H1 (cell line): Measurements from ENCODE around the gene CORIN. TPM values are rescaled to one million over a fixed set of nuclear protein-coding genes. Genes with fewer than 3 reads are reported as not detected.

Experiments used
- CTCF ChIA-PET: fragments of 300-600 bp; sonication (Branson Sonifier 250); formaldehyde crosslinking; loops from one replicate; lab custom pipeline; 2021; ENCODE audit not compliant: partially characterized antibody; lab: Charles Lee
- POLR2A ChIA-PET: fragments of 300-600 bp; sonication (Branson Sonifier 250); formaldehyde crosslinking; loops from one replicate; lab custom pipeline; 2021; ENCODE audit warnings: inconsistent platforms; ENCODE audit not compliant: partially characterized antibody; lab: Charles Lee
- DNase-seq, 2 experiments: peaks; one replicate each; pipeline versions ENCODE4 v3.0.0 to v3.0.0-alpha.2; 2010 to 2022; ENCODE audit warnings: low spot score in 2 of 2, low read depth in 1 of 2, mixed read lengths in 1 of 2
- FAIRE-seq: peaks from 2 replicates; lab custom pipeline; 2011; peaks lifted over from hg19 to GRCh38; lab: Jason Lieb, UNC
- H2AFZ ChIP-seq: 2 replicates; pipeline ENCODE4 v1.8.1; 2012; ENCODE audit warnings: low read length, inconsistent platforms
- H2AK5ac ChIP-seq: 2 replicates; pipeline ENCODE4 v1.6.1; 2013; ENCODE audit warnings: low read depth, low read length
- H2BK120ac ChIP-seq: replicated peaks from 2 replicates; pipeline ENCODE3; 2013; ENCODE audit warnings: low read depth, low read length, inconsistent platforms
- H2BK12ac ChIP-seq: 2 replicates; pipeline ENCODE4 v1.6.1; 2013; ENCODE audit warnings: low read depth, low read length
- H2BK15ac ChIP-seq: 2 replicates; pipeline ENCODE4 v1.6.1; 2013; ENCODE audit warnings: low read length
- H2BK20ac ChIP-seq: 2 replicates; pipeline ENCODE4 v1.6.1; 2013; ENCODE audit warnings: low read length
- H2BK5ac ChIP-seq: 2 replicates; pipeline ENCODE4 v1.6.1; 2013; ENCODE audit warnings: low read depth, low read length
- H3K14ac ChIP-seq: 2 replicates; pipeline ENCODE4 v1.6.1; 2013; ENCODE audit warnings: inconsistent platforms; ENCODE audit not compliant: insufficient read length
- H3K18ac ChIP-seq: 2 replicates; pipeline ENCODE4 v1.6.1; 2013; ENCODE audit warnings: low read length; ENCODE audit errors: extremely low read depth
- H3K23ac ChIP-seq: 2 replicates; pipeline ENCODE4 v1.6.1; 2013; ENCODE audit warnings: inconsistent platforms; ENCODE audit not compliant: insufficient read length
- H3K23me2 ChIP-seq: 2 replicates; pipeline ENCODE4 v1.6.1; 2013; ENCODE audit warnings: low read depth, low read length
- H3K27ac ChIP-seq: 2 replicates; pipeline ENCODE4 v1.6.1; 2011; ENCODE audit warnings: low read depth, low read length, inconsistent platforms
- H3K27me3 ChIP-seq, 4 experiments: replicated peaks in 1 of 4; 1 replicate in 1 of 4; 2 replicates in 3 of 4; pipeline versions ENCODE4 v1.6.1 to v1.8.1; 2011 to 2013; ENCODE audit warnings: low read length in 3 of 4, mild to moderate bottlenecking in 3 of 4, inconsistent platforms in 2 of 4, mixed read lengths in 2 of 4, moderate library complexity in 1 of 4; ENCODE audit not compliant: control insufficient read depth in 3 of 4, insufficient read depth in 3 of 4; ENCODE audit errors: extremely low read depth in 1 of 4
- H3K36me3 ChIP-seq, 4 experiments: 2 replicates each; pipeline versions ENCODE4 v1.6.1 to v1.8.1; 2011 to 2013; ENCODE audit warnings: mild to moderate bottlenecking in 4 of 4, low read length in 3 of 4, moderate library complexity in 2 of 4, control low read depth in 1 of 4, inconsistent platforms in 1 of 4; ENCODE audit not compliant: insufficient read depth in 4 of 4, control insufficient read depth in 2 of 4
- H3K4ac ChIP-seq: replicated peaks from 2 replicates; pipeline ENCODE3; 2013; ENCODE audit warnings: low read length, low read depth, mixed read lengths, inconsistent platforms; ENCODE audit not compliant: insufficient read length
- H3K4me1 ChIP-seq, 4 experiments: replicated peaks in 1 of 4; 1 replicate in 1 of 4; 2 replicates in 3 of 4; pipeline versions ENCODE4 v1.6.1 to v1.8.1; 2011 to 2013; ENCODE audit warnings: low read length in 3 of 4, inconsistent platforms in 2 of 4, mixed read lengths in 1 of 4; ENCODE audit not compliant: insufficient read depth in 4 of 4, control insufficient read depth in 3 of 4
- H3K4me2 ChIP-seq, 2 experiments: 2 replicates each; pipeline versions ENCODE4 v1.6.1 to v1.8.1; 2011 to 2013; ENCODE audit warnings: low read depth in 2 of 2, low read length in 2 of 2, control low read depth in 1 of 2, inconsistent platforms in 1 of 2, mild to moderate bottlenecking in 1 of 2; ENCODE audit not compliant: insufficient read depth in 1 of 2
- H3K4me3 ChIP-seq, 4 experiments: fragments of 200-600, 300-600 bp in 1 of 4; sonication (generic), shearing (Covaris generic), sonication (Bioruptor Twin) in 1 of 4; 2 replicates each; pipeline versions ENCODE4 v1.5.1 to v1.8.1; 2011 to 2016; ENCODE audit warnings: low read length in 4 of 4, low read depth in 3 of 4, control low read depth in 2 of 4, inconsistent platforms in 2 of 4, mild to moderate bottlenecking in 2 of 4, mixed read lengths in 1 of 4, moderate library complexity in 1 of 4; ENCODE audit not compliant: insufficient read depth in 2 of 4; ENCODE audit errors: extremely low read depth in 1 of 4
- H3K56ac ChIP-seq: replicated peaks from 2 replicates; pipeline ENCODE3; 2013; ENCODE audit warnings: low read depth, mild to moderate bottlenecking, mixed read lengths, low read length, inconsistent platforms; ENCODE audit not compliant: insufficient read length
- H3K79me1 ChIP-seq: 2 replicates; pipeline ENCODE4 v1.6.1; 2013; ENCODE audit warnings: low read depth, low read length, control low read depth
- H3K79me2 ChIP-seq, 2 experiments: 2 replicates each; pipeline versions ENCODE4 v1.6.1 to v1.8.1; 2012 to 2013; ENCODE audit warnings: low read length in 2 of 2, mild to moderate bottlenecking in 2 of 2, inconsistent platforms in 1 of 2; ENCODE audit not compliant: insufficient read depth in 2 of 2, control insufficient read depth in 1 of 2
- H3K9ac ChIP-seq, 4 experiments: replicated peaks in 1 of 4; 1 replicate in 1 of 4; 2 replicates in 3 of 4; pipeline versions ENCODE4 v1.6.1 to v1.8.1; 2011 to 2013; ENCODE audit warnings: low read depth in 3 of 4, low read length in 3 of 4, control low read depth in 2 of 4, mild to moderate bottlenecking in 2 of 4, moderate library complexity in 2 of 4, inconsistent platforms in 1 of 4; ENCODE audit errors: extremely low read depth in 1 of 4
- H3K9me3 ChIP-seq, 2 experiments: 2 replicates each; pipeline versions ENCODE4 v1.6.1 to v1.8.1; 2012 to 2013; ENCODE audit warnings: mild to moderate bottlenecking in 2 of 2, moderate library complexity in 2 of 2, control low read depth in 1 of 2, inconsistent platforms in 1 of 2, low read depth in 1 of 2, low read length in 1 of 2, mixed read lengths in 1 of 2; ENCODE audit not compliant: insufficient read depth in 2 of 2
- H4K20me1 ChIP-seq, 2 experiments: replicated peaks in 1 of 2; 2 replicates each; pipeline versions ENCODE3 to v1.8.1; 2011 to 2013; ENCODE audit warnings: inconsistent platforms in 2 of 2, low read length in 2 of 2, mild to moderate bottlenecking in 1 of 2; ENCODE audit not compliant: insufficient read depth in 2 of 2, control insufficient read depth in 1 of 2
- H4K5ac ChIP-seq: 2 replicates; pipeline ENCODE4 v1.6.1; 2013; ENCODE audit warnings: low read length, low read depth, mixed read lengths, inconsistent platforms; ENCODE audit not compliant: insufficient read length
- H4K8ac ChIP-seq: 2 replicates; pipeline ENCODE4 v1.8.0; 2013; ENCODE audit warnings: mild to moderate bottlenecking, moderate library complexity, low read length, inconsistent platforms; ENCODE audit not compliant: insufficient read depth; ENCODE audit errors: extremely low read depth
- H4K91ac ChIP-seq: replicated peaks from 2 replicates; pipeline ENCODE3; 2013; ENCODE audit warnings: low read length, mixed read lengths, inconsistent platforms; ENCODE audit not compliant: insufficient read length
- E2F6 ChIP-seq: IDR thresholded peaks from 2 replicates; pipeline ENCODE4 v1.6.1; 2012; ENCODE audit warnings: inconsistent platforms
- GABPA ChIP-seq: IDR thresholded peaks from 2 replicates; pipeline ENCODE4 v1.6.1; 2011; ENCODE audit warnings: mild to moderate bottlenecking, low read length, moderate library complexity, borderline replicate concordance; ENCODE audit not compliant: insufficient read depth
- HDAC2 ChIP-seq, 2 experiments: fragments of 300-600 bp in 1 of 2; sonication (generic) in 1 of 2; IDR thresholded peaks; 2 replicates each; pipeline ENCODE4 v1.6.1; 2011 to 2012; ENCODE audit warnings: low read depth in 2 of 2, low read length in 2 of 2, mild to moderate bottlenecking in 2 of 2, moderate library complexity in 2 of 2, borderline replicate concordance in 1 of 2, inconsistent platforms in 1 of 2
- HDAC6 ChIP-seq: IDR thresholded peaks from one replicate; pipeline ENCODE4 v1.7.1; 2012; ENCODE audit warnings: low read depth, mild to moderate bottlenecking, inconsistent platforms, low read length, moderate library complexity
- JUN ChIP-seq: IDR thresholded peaks from 2 replicates; pipeline ENCODE4 v1.6.1; 2011; ENCODE audit warnings: low read depth, mild to moderate bottlenecking, improper control_type of control experiment, low read length
- JUND ChIP-seq: IDR thresholded peaks from 2 replicates; pipeline ENCODE4 v1.6.1; 2011; ENCODE audit warnings: mild to moderate bottlenecking, improper control_type of control experiment, low read length
- POLR2AphosphoS5 ChIP-seq: IDR thresholded peaks from 2 replicates; pipeline ENCODE4 v1.6.1; 2011; ENCODE audit warnings: low read depth, low read length
- SRF ChIP-seq: IDR thresholded peaks from 2 replicates; pipeline ENCODE4 v1.6.1; 2011; ENCODE audit warnings: mild to moderate bottlenecking, low read depth, low read length, moderate library complexity
- TCF12 ChIP-seq: IDR thresholded peaks from 2 replicates; pipeline ENCODE4 v1.6.1; 2011; ENCODE audit warnings: low read depth, mild to moderate bottlenecking, low read length
- polyA plus RNA-seq, 7 experiments: library from polyadenylated mRNA; depleted of rRNA in 3 of 7; stranded (reverse) in 5 of 7; unstranded in 2 of 7; fragments of >200 nt in 5 of 7; fragments of 200-250 nt in 2 of 7; gene quantifications; 1 replicate in 5 of 7; 2 replicates in 1 of 7; 4 replicates in 1 of 7; pipeline versions ENCODE4 v1.2.1 to v1.2.3, GENCODE V29; 2011 to 2013; ENCODE audit warnings: missing spikeins in 2 of 7, mixed read lengths in 2 of 7
- total RNA-seq: library from RNA; stranded (reverse); fragmentation: NEBNext Ultra II Directional; extraction: Animal tissue kit (Norgen Biotek cat#: 25700); gene quantifications from 2 replicates; pipeline ENCODE4 v1.2.1, GENCODE V29; 2021
- TF ChIP-seq, protein P1 (sequence below): IDR thresholded peaks from 2 replicates; pipeline ENCODE4 v1.6.1; 2011; ENCODE audit warnings: low read depth, mild to moderate bottlenecking, low read length; ENCODE audit not compliant: insufficient read depth
- TF ChIP-seq, protein P2 (sequence below), 3 experiments: IDR thresholded peaks; 1 replicate in 2 of 3; 2 replicates in 1 of 3; pipeline versions ENCODE4 v1.5.1 to v1.6.1; 2011; ENCODE audit warnings: low read length in 3 of 3, mild to moderate bottlenecking in 3 of 3, inconsistent platforms in 2 of 3, low read depth in 1 of 3, moderate library complexity in 1 of 3; ENCODE audit not compliant: insufficient read depth in 1 of 3; ENCODE audit errors: control extremely low read depth in 1 of 3

Gene CORIN
- total and polyA plus RNA-seq, 2 of the 8 experiments (the other 6 are each of a cell fraction or from before 2014, with no cell fraction given), result 0.09 to 0.32 TPM

DNA sequence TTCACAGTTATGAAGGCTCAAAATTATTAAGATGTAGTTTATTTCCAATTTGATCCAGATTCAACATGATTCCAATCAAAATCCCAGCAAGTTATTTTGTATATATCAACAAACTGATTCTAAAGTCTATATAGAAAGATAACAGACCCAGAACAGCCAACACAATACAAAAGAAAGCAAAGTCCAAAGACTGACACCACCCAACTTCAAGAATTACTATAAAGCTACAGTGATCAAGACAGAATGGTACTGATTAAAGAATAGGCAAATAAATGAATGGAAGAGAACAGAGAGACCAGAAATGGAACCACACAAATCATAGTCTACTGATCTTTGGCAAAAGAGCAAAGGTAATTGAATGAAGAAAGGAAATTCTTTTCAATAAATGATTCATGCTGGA is 41.6 kb upstream of the CORIN start:
- Histone ChIP-seq H3K23ac (no peak overlapping the region), H3K9ac (no peak overlapping the region), H3K23me2 (no peaks in the 10 kb centered on the region), H3K27me3 (no peaks in the 10 kb centered on the region), H3K4me3 (no peak overlapping the region), H2BK12ac (no peak overlapping the region), H2BK120ac (no peak overlapping the region), H3K4me2 (no peak overlapping the region), H2AK5ac (no peak overlapping the region), H2BK20ac (no peak overlapping the region), H2AFZ (no peak overlapping the region), H3K79me1 (no peaks in the 10 kb centered on the region), H4K91ac (no peak overlapping the region), H4K8ac (no peak overlapping the region), H3K27ac (no peak overlapping the region), H3K9me3 (no peaks in the 10 kb centered on the region), H2BK5ac (no peak overlapping the region), H3K56ac (no peak overlapping the region), H4K20me1 (no peaks in the 10 kb centered on the region), H2BK15ac (no peak overlapping the region), H3K4me1 (no peaks in the 10 kb centered on the region), H3K36me3 (peaks cover 10 to 88% (median 46%) of the 10 kb centered on the region in 4 experiments), H3K14ac (no peak overlapping the region), H3K79me2 (no peaks in the 10 kb centered on the region), H3K18ac (no peak overlapping the region), H3K4ac (no peak overlapping the region), H4K5ac (no peak overlapping the region)
- CTCF ChIA-PET, result no interaction called here
- POLR2A ChIA-PET, result no interaction called here
- DNase-seq, result no peak
- no peak for FAIRE-seq
- TF ChIP-seq SRF, result no peak
- TF ChIP-seq, protein P1, sequence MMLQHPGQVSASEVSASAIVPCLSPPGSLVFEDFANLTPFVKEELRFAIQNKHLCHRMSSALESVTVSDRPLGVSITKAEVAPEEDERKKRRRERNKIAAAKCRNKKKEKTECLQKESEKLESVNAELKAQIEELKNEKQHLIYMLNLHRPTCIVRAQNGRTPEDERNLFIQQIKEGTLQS, result no peak
- TF ChIP-seq JUN, result no peak
- no peak for TF ChIP-seq POLR2AphosphoS5
- TF ChIP-seq HDAC6, result no peak
- TF ChIP-seq TCF12, result no peak
- TF ChIP-seq, protein P2, sequence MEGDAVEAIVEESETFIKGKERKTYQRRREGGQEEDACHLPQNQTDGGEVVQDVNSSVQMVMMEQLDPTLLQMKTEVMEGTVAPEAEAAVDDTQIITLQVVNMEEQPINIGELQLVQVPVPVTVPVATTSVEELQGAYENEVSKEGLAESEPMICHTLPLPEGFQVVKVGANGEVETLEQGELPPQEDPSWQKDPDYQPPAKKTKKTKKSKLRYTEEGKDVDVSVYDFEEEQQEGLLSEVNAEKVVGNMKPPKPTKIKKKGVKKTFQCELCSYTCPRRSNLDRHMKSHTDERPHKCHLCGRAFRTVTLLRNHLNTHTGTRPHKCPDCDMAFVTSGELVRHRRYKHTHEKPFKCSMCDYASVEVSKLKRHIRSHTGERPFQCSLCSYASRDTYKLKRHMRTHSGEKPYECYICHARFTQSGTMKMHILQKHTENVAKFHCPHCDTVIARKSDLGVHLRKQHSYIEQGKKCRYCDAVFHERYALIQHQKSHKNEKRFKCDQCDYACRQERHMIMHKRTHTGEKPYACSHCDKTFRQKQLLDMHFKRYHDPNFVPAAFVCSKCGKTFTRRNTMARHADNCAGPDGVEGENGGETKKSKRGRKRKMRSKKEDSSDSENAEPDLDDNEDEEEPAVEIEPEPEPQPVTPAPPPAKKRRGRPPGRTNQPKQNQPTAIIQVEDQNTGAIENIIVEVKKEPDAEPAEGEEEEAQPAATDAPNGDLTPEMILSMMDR (IDR thresholded peaks at IDR 0.05; ENCODE audit: control extremely low read depth in 1 of 3, insufficient read depth in 1 of 3, low read depth in 1 of 3, low read length in 3 of 3), result no peak
- TF ChIP-seq E2F6, result no peak
- TF ChIP-seq JUND, result no peak
- TF ChIP-seq GABPA, result no peak
- no peak for TF ChIP-seq HDAC2 (IDR thresholded peaks at IDR 0.05; ENCODE audit: borderline replicate concordance in 1 of 2, low read depth in 2 of 2, low read length in 2 of 2)
